Measurements from ENCODE around the gene KCTD8. TPM values are rescaled to one million over a fixed set of nuclear protein-coding genes. Genes with fewer than 3 reads are reported as not detected.

The KCTD8 gene
- total RNA-seq, 2 donors from 2014 or later = 0.26 TPM; not detected in 1

DNA sequence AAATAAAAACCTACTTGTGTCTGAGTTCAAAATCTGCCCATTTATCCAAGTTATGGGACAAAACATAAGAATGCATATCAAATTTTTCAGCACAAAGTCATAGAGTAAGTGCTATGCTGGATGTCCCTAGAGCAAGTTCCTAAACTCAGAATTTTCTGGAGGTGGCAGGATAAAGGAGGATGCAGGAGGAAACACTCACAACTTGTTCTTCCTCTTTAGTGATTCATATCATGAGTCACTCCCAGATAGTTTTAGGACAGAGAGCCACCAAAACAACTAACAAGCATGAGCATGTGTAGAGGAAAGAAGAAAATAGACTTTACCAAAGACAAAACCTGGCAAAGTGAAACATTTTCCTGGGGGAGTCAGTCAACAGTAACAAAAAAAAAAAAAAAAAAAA lies 302.7 kb downstream of the KCTD8 start:
- ATAC-seq (no peak), DNase-seq (no peak)
- Histone ChIP-seq H3K27ac (no peak overlapping the region), H3K9me3 (no peaks in the 10 kb centered on the region), H3K27me3 (no peaks in the 10 kb centered on the region), H3K4me3 (no peak overlapping the region), H3K36me3 (replicated peaks in 1 of 2; ENCODE audit: insufficient read depth in 1 of 2, low read depth in 2 of 2) (no peaks in the 10 kb centered on the region), H3K4me1 (no peaks in the 10 kb centered on the region)
- TF ChIP-seq, protein P1, sequence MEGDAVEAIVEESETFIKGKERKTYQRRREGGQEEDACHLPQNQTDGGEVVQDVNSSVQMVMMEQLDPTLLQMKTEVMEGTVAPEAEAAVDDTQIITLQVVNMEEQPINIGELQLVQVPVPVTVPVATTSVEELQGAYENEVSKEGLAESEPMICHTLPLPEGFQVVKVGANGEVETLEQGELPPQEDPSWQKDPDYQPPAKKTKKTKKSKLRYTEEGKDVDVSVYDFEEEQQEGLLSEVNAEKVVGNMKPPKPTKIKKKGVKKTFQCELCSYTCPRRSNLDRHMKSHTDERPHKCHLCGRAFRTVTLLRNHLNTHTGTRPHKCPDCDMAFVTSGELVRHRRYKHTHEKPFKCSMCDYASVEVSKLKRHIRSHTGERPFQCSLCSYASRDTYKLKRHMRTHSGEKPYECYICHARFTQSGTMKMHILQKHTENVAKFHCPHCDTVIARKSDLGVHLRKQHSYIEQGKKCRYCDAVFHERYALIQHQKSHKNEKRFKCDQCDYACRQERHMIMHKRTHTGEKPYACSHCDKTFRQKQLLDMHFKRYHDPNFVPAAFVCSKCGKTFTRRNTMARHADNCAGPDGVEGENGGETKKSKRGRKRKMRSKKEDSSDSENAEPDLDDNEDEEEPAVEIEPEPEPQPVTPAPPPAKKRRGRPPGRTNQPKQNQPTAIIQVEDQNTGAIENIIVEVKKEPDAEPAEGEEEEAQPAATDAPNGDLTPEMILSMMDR (IDR thresholded peaks at IDR 0.05) = no peak
- TF ChIP-seq POLR2A (IDR thresholded peaks at IDR 0.05) = no peak
- intact Hi-C loops (cut with DNase I) = no loop called here

- H3K4me3 ChIP-seq = no peak overlapping the region
- no peak for DNase-seq
- no peaks in the 10 kb centered on the region for H3K4me1 ChIP-seq
- intact Hi-C loops (cut with DNase I) = no loop called here
- no peak overlapping the region for H3K27ac ChIP-seq
- ATAC-seq = no peak
- no peaks in the 10 kb centered on the region for H3K27me3 ChIP-seq
- 69 to 78% methylated on average over 1 of the region's 1 CpG for WGBS, 2 donors
- H3K36me3 ChIP-seq (replicated peaks in 1 of 2; ENCODE audit: insufficient read depth in 1 of 2, low read depth in 2 of 2) = no peaks in the 10 kb centered on the region
- TF ChIP-seq, protein P1 (IDR thresholded peaks at IDR 0.05) = no peak
- TF ChIP-seq POLR2A (IDR thresholded peaks at IDR 0.05) = no peak
- no peaks in the 10 kb centered on the region for H3K9me3 ChIP-seq
These were observed 316.1 kb downstream of the KCTD8 start for GRCh38 chr4:44132526-44132925.

Other genes with a start within 250 kb of the KCTD8 start
- not detected for gene YIPF7, start 202.8 kb upstream of the KCTD8 start, total RNA-seq
- gene GUF1, start 229.6 kb upstream of the KCTD8 start, total RNA-seq = 10 to 100 TPM in 1 of 2 donors, 1 to 10 TPM in 1; 7.5 to 23.1 TPM